NCI-H2107 treated with DMSO at 0.1 percent for 48 hours (cell line): Measurements from ENCODE around the gene ZNF345.

Source experiments
- DNase-seq: peaks from one replicate; lab custom pipeline; 2025; ENCODE audit not compliant: unreplicated experiment; lab: John Stamatoyannopoulos, UW

ZNF345 gene

DNA sequence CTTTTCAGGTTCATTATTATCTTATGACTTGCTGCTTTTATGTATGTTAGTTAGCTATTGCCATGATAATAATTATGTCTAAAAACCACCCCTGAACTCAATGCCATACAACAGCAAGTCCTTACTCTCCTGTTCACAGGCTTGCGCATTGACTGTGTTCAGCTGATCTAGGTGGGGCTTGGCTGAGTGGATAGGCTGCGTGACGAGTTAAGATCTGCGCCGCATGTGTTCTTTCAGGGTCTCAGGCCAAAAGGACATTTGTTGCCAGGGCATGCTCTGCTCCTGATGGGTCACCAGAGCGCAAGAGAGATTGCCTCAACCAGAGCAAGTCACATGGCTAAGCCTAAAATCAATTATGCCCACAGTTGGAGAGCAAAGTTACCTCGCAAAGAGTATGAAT lies 66.3 kb downstream of the ZNF345 start:
- DNase-seq = no peak

- DNase-seq = no peak
Observed at GRCh38 chr19:36918090-36918489, 67.4 kb downstream of the ZNF345 start.
